Left hindlimb (tissue), 1 donor: Measurements from ENCODE around the gene ADAM10.

Experiments
- DNase-seq: peaks from one replicate; pipeline ENCODE4 v3.0.0-alpha.2; 2018

ADAM10 gene

DNA sequence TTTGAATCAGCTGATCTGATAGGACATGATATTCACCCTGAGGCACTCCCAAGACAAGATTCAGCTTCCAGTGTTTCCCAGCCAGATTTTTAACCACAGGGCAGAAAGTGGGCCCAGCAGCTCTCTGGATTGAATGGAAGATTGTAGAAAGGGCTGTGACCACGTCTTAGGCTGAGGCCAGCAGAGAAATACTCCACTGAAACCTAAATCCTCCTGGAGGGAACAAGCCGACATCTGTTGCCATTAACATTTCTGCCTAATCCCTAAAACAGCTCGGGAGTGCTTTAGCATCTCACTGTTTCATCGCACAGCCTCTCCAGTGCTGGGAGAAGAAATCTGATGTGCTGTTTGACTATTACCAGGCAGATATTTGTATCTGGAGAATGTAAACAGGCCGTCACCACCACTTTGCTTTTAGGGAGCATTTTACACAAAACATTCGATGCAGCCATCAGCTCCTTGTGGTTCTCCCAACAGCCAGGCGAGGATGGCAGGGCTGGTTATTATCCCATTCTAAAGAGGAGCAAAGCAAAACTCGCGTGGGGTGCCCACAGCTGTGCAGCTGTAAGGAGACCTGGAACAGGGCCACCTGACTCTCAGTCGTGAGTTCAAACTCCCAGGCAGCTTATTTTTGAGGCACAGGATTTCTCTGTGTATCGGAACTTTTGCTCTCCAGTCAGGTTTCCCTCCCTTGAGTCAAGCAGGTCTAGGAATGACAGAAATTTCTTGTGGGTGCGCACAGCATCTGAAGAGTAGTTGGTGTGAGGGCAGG, 200.3 kb downstream of the ADAM10 start:
- no peak for DNase-seq

DNA sequence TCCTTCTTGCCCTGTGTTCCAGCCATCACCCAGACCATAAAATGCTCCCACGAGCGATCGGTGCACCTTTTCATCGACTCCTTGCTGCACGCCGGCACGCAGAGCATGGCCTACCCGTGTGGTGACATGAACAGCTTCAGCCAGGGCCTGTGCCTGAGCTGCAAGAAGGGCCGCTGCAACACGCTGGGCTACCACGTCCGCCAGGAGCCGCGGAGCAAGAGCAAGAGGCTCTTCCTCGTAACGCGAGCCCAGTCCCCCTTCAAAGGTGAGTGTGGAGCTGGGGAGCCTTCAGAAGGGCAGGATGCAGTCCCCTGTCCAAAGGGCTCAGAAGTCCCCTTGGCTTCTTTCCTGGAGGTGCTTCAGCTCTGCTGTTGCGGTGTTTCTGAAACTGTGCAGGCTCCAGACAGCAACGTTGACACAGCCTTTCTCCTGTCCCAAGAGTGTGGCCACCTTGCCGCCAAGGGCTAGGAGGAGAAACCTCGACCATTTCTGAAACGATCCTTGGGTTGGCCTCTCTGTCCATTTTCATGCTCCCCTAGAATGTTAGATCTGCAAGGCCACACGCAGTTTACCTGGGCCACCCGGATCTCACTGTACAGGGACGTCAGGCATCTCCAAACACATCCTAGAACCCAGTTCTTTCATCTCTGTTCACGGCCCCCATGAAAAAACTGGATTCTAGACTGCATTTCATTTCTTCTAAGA, 201.0 kb downstream of the ADAM10 start:
- no peak for DNase-seq

DNA sequence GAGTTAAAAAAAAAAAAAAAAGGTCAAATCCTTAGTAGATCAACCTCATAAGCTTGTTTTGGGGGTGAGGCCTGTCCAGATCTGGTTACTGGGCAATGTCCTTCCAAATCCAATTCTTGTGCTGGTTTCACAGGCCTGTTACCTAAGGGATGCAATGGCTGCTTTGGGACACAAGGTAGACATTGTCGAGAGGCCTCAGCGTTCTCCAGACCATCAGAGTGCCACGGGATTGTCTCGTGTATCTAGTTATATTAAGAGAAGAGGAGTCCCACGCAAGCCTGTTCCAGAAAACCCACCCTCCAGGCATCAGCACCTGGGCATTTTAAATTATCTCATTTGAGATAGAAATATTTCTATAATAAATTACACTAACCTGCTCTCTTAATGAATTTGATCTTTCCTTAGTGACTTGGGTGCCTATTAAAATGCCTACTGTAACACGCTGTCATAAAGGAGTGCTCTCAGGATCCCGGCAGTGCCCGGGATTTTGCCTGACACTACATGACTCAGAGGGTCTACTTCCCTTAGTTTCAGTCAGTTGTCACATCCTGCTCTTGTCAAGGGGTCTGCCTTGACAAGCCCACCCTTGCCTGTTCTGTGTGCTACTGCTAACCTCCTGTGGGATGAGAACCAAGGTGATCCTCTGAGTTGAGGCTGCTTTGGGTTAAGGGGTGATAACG, 201.7 kb downstream of the ADAM10 start:
- no peak for DNase-seq

DNA sequence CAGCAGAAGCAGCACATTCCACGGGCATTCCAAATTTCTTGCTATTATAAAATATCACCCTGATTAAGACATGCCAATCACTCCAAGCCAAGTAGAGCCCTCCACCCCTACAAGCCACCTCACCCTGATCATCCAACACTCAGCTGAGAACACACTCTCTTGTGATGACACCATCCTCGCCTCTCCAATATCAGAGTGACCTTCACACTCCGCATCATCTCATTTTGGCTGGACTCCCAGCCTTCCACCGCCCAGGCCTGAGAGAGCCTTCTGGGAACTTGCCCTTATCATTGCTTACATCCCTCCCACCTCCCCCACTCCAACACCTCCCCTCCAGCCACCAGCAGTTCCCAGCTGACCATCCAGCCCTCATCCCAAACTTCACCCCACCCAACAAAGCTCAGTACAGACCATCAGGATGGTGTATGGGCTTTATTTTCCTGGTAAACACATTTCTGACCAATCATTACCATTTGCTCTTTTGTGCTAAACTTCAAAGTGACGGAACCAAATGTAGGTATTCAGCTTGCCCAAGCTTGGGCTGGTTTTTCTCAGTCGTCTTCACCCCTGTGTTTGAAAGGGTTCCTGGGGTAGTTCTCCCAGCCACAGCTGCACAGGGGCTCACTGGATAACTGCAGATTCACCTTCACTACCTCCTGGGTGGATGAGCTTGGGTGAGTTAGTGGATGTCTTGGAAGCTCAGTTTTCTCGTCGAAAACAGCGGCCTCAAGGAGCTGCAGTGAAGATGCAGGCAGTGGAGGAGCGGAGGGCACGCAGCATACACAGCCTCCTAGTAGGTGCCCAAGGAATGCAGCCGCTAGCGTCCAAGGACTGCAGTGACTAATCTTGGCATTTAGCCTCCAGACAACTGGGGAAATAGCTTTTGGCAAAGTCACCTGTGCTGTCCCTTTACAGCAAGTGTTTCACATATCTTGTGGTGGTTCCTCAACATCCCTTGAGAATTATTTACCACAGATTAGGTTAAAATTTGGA, 202.6 kb downstream of the ADAM10 start:
- DNase-seq: no peak

DNA sequence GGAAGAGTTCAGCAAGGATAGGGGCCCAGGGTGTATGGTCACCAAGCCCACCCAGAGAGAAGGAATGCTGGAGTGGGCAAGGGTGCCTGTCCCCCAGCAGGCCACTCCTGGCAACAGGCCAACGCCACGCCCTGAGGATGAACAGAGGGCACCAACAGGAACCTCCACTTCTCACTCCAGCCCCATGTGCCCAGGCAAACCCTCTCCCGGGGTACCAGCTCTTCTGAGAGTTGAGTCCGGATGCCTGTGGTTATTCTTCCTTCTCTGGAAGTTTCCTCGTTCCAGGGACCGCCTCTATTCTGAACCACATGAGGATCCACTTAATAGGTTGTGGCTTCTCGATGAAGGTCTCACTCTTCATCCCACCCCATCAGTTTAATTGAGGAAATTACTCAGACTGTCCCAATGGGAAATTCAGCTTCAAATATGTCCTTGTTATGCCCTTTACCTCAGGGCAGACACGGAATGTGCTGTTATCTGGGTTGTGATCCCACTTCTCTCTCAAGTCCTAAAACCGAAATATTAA, 203.4 kb downstream of the ADAM10 start:
- DNase-seq: no peak

DNA sequence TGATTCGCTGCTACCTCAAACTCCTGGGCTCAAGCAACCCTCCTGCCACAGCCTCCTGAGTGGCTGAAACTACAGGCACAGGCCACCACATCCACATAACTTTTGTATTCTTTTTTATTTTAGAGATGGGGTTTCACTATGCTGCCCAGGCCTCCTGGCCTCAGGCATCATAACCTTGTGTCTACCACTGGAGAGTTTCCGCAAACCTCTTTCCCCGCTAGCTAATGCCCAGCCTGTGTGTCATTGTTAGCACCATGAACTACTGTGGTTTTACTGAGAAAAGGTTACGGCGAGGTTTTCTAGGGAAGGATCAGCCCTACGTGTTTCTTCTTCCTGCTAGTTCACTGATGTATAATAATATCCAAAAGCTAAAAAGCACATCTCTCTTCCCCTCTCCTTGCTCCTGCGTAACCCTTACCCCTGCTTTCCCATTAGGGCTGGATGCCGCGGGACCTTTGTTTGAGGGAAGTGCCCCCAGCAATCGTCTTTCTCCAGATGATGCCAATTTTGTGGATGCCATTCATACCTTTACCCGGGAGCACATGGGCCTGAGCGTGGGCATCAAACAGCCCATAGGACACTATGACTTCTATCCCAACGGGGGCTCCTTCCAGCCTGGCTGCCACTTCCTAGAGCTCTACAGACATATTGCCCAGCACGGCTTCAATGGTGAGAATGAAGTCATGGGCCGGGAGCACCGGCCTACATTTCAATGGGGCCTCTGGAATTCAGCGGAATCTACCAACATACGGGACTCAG, 204.0 kb downstream of the ADAM10 start:
- DNase-seq: no peak

DNA sequence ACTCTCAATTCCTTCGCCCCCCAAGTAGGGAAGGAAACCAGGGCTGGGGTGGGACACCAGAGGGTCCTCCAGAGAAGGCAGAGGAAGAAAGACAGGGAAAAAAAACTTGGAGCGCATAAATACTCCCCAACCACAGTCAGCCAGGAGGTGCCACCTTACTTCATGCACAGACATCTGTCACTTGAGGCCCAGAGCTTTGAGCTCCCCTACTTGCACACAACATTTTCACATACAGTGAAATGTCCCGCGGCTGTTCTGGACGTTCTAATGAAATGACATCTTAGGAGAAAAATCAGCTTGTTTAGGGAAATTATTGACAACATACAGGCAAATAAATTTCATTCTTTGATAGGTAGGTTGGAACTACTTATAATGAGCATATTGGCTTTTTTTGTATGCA, 204.8 kb downstream of the ADAM10 start:
- DNase-seq: no peak

GRCh38 chr15:58543664-58544335, 205.7 kb downstream of the ADAM10 start:
- DNase-seq: no peak

DNA sequence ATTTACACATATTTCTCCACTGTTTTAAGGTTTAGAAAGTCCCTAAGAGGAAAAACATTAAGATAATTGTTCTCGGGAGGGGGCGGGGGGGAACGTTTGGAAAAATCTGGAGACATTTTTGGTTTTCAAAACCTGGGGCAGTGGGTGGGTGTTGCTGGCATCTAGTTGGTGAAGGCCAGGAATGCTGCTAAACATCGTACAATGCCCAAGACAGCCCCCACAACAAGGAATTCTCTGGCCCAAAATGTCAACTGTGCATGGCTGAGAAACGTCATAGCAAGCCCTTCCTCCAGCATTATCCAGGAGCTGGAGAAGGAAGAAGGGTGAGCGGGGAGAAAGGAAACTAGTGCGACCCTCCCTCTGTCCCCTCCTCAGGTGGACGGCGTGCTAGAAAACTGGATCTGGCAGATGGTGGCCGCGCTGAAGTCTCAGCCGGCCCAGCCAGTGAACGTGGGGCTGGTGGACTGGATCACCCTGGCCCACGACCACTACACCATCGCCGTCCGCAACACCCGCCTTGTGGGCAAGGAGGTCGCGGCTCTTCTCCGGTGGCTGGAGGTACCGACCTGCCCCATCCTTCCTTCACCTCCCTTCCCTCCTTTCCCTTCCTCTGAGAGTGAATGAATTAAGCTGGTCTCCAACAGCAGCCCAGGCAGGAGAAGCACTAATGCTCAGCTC, 208.0 kb downstream of the ADAM10 start:
- DNase-seq: no peak

GRCh38 chr15:58539548-58539947, 210.0 kb downstream of the ADAM10 start:
- no peak for DNase-seq

DNA sequence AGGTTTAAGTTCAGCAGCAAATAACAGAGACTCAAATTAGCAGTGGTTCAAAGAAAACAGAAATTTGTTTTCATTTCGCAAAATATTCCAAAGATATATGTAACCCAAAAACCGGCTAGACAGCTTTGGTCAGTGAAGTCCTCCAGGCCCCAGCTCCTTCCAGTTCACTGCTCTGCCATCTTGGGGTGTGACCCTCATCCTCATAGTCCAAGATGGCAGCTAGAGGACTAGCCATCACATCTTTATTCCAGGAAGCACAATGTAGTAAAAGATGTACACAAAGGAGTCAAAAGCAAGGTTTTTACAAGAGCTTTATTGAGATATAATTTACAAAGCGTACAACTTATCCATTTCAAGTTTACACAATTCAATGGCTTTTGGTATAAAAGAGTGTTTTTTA, 210.6 kb downstream of the ADAM10 start:
- DNase-seq: no peak
